Sigmoid colon (tissue), 4 donors: Measurements from ENCODE around the gene YPEL5.

ENCODE experiments used
- CTCF ChIP-seq, 4 experiments: fragments of 450-650 bp in 3 of 4; fragments of 200-600 bp in 1 of 4; IDR thresholded peaks; one replicate each; pipeline ENCODE4 v1.5.1; 2016 to 2019; ENCODE audit warnings: antibody characterized with exemption in 4 of 4, mild to moderate bottlenecking in 3 of 4, moderate library complexity in 2 of 4
- EP300 ChIP-seq, 4 donors: sonication (generic); formaldehyde crosslinking; IDR thresholded peaks; one replicate each; pipeline ENCODE4 v1.6.1; 2017; ENCODE audit warnings: antibody characterized with exemption in 4 of 4
- POLR2A ChIP-seq, 2 donors: fragments of 450-650 bp; IDR thresholded peaks; one replicate each; pipeline ENCODE4 v1.6.1; 2016; ENCODE audit warnings: antibody characterized with exemption in 2 of 2, mild to moderate bottlenecking in 2 of 2, moderate library complexity in 2 of 2
- POLR2AphosphoS5 ChIP-seq, 4 donors: sonication (generic); formaldehyde crosslinking; IDR thresholded peaks; one replicate each; pipeline ENCODE4 v1.6.1; 2017; ENCODE audit warnings: antibody characterized with exemption in 4 of 4

GRCh38 chr2:30113617-30114293 lies 33.1 kb upstream of the YPEL5 start:
- TF ChIP-seq CTCF (IDR thresholded peaks at IDR 0.05) (no peak), EP300 (IDR thresholded peaks at IDR 0.05) (no peak), POLR2A (IDR thresholded peaks at IDR 0.05) (no peak), POLR2AphosphoS5 (IDR thresholded peaks at IDR 0.05) (no peak)
